WTC11 (cell line): ENCODE results near the gene GRK2. TPM values are rescaled to one million over a fixed set of nuclear protein-coding genes. Genes with fewer than 3 reads are reported as not detected.

Experiments
- ATAC-seq: fragments of 200-7000 bp; cut with Tn5 transposase; 2 replicates; pipeline ENCODE4 v1.10.0; 2021; ENCODE audit warnings: mild to moderate bottlenecking, moderate library complexity
- CTCF ChIA-PET: fragments of 300-600 bp; sonication (Branson Sonifier 250); formaldehyde crosslinking; loops from one replicate; lab custom pipeline; 2021; ENCODE audit warnings: antibody characterized with exemption; lab: Charles Lee
- POLR2A ChIA-PET: fragments of 350-600 bp; sonication (Branson Sonifier 250); formaldehyde crosslinking; loops from one replicate; lab custom pipeline; 2021; ENCODE audit warnings: antibody characterized with exemption; lab: Charles Lee
- DNase-seq: peaks from one replicate; pipeline ENCODE4 v3.0.0; 2021; ENCODE audit warnings: low spot score
- H3K27ac Mint-ChIP-seq: 2 replicates; pipeline ENCODE4 v1.8.0; 2021; ENCODE audit warnings: mixed read lengths
- H3K27me3 Mint-ChIP-seq: 2 replicates; pipeline ENCODE4 v1.8.0; 2021; ENCODE audit warnings: low read depth, mild to moderate bottlenecking, moderate library complexity, mixed read lengths
- H3K36me3 Mint-ChIP-seq: 2 replicates; pipeline ENCODE4 v1.8.0; 2021; ENCODE audit warnings: mixed read lengths
- H3K4me1 Mint-ChIP-seq: 2 replicates; pipeline ENCODE4 v1.8.0; 2022; ENCODE audit warnings: mixed read lengths
- H3K4me3 Mint-ChIP-seq: 2 replicates; pipeline ENCODE4 v1.8.0; 2021; ENCODE audit warnings: mild to moderate bottlenecking, moderate library complexity, mixed read lengths
- H3K9me3 Mint-ChIP-seq: 2 replicates; pipeline ENCODE4 v1.8.0; 2021; ENCODE audit warnings: mixed read lengths
- ATF3 ChIP-seq: sonication (generic); formaldehyde crosslinking; conservative IDR thresholded peaks from 2 replicates; pipeline ENCODE4 v1.8.1; 2022; ENCODE audit warnings: mild to moderate bottlenecking, missing genetic modification reagents
- CDX4 ChIP-seq: fragments of 250-450 bp; sonication (Bioruptor Pico); IDR thresholded peaks from 2 replicates; pipeline ENCODE4 v1.9.0; 2021; ENCODE audit warnings: moderate library complexity, mild to moderate bottlenecking, inconsistent platforms, borderline replicate concordance
- CREB1 ChIP-seq: sonication (generic); formaldehyde crosslinking; IDR thresholded peaks from 2 replicates; pipeline ENCODE4 v1.8.0; 2023; ENCODE audit warnings: mild to moderate bottlenecking, missing genetic modification reagents
- E2F4 ChIP-seq: sonication (generic); formaldehyde crosslinking; IDR thresholded peaks from 2 replicates; pipeline ENCODE4 v1.8.1; 2022; ENCODE audit warnings: low read depth, mild to moderate bottlenecking, moderate library complexity, missing genetic modification reagents, borderline replicate concordance
- E2F5 ChIP-seq: sonication (generic); formaldehyde crosslinking; IDR thresholded peaks from 2 replicates; pipeline ENCODE4 v1.8.1; 2022; ENCODE audit warnings: mild to moderate bottlenecking, moderate library complexity, missing genetic modification reagents
- FOXK1 ChIP-seq: sonication (generic); formaldehyde crosslinking; IDR thresholded peaks from 2 replicates; pipeline ENCODE4 v1.8.0; 2022; ENCODE audit warnings: mild to moderate bottlenecking, moderate library complexity, missing genetic modification reagents
- FOXP1 ChIP-seq: sonication (generic); formaldehyde crosslinking; IDR thresholded peaks from 2 replicates; pipeline ENCODE4 v1.8.0; 2022; ENCODE audit warnings: missing genetic modification reagents, mild to moderate bottlenecking, moderate library complexity, borderline replicate concordance
- HMGA2 ChIP-seq: fragments of 250-450 bp; sonication (Bioruptor Pico); IDR thresholded peaks from 2 replicates; pipeline ENCODE4 v1.4.0; 2021; ENCODE audit warnings: mild to moderate bottlenecking, moderate library complexity
- MAX ChIP-seq: sonication (generic); formaldehyde crosslinking; IDR thresholded peaks from 2 replicates; pipeline ENCODE4 v1.8.0; 2022; ENCODE audit warnings: mild to moderate bottlenecking, missing genetic modification reagents
- MXD4 ChIP-seq: fragments of 250-450 bp; sonication (Bioruptor Pico); IDR thresholded peaks from 2 replicates; pipeline ENCODE4 v1.8.0; 2021; ENCODE audit warnings: mild to moderate bottlenecking, moderate library complexity, borderline replicate concordance
- NFYB ChIP-seq: sonication (generic); formaldehyde crosslinking; conservative IDR thresholded peaks from 2 replicates; pipeline ENCODE4 v1.8.0; 2022; ENCODE audit warnings: low read depth, missing genetic modification reagents
- OVOL2 ChIP-seq: fragments of 250-450 bp; sonication (Bioruptor Pico); IDR thresholded peaks from 2 replicates; pipeline ENCODE4 v1.9.0; 2021; ENCODE audit warnings: mild to moderate bottlenecking, borderline replicate concordance
- PREB ChIP-seq: sonication (generic); formaldehyde crosslinking; IDR thresholded peaks from 2 replicates; pipeline ENCODE4 v1.8.1; 2022; ENCODE audit warnings: mild to moderate bottlenecking, missing genetic modification reagents, moderate library complexity, borderline replicate concordance
- PRRX2 ChIP-seq: fragments of 250-450 bp; sonication (Bioruptor Pico); IDR thresholded peaks from 2 replicates; pipeline ENCODE4 v1.8.0; 2021; ENCODE audit warnings: mild to moderate bottlenecking
- SOX15 ChIP-seq: fragments of 250-450 bp; sonication (Bioruptor Pico); IDR thresholded peaks from 2 replicates; pipeline ENCODE4 v1.9.0; 2021; ENCODE audit warnings: mild to moderate bottlenecking
- SP1 ChIP-seq: sonication (generic); formaldehyde crosslinking; conservative IDR thresholded peaks from 2 replicates; pipeline ENCODE4 v1.8.1; 2022; ENCODE audit warnings: missing genetic modification reagents
- TEAD1 ChIP-seq: sonication (generic); formaldehyde crosslinking; IDR thresholded peaks from 2 replicates; pipeline ENCODE4 v1.8.0; 2022; ENCODE audit warnings: mild to moderate bottlenecking, missing genetic modification reagents
- ZBTB43 ChIP-seq: sonication (generic); formaldehyde crosslinking; IDR thresholded peaks from 2 replicates; pipeline ENCODE4 v1.8.1; 2023; ENCODE audit warnings: mild to moderate bottlenecking, missing genetic modification reagents
- ZNF317 ChIP-seq: sonication (generic); formaldehyde crosslinking; IDR thresholded peaks from 2 replicates; pipeline ENCODE4 v1.8.1; 2023; ENCODE audit warnings: low read depth, mild to moderate bottlenecking, moderate library complexity, missing genetic modification reagents, borderline replicate concordance
- ZNF532 ChIP-seq: fragments of 250-450 bp; sonication (Bioruptor Pico); IDR thresholded peaks from 2 replicates; pipeline ENCODE4 v1.9.0; 2021; ENCODE audit warnings: mild to moderate bottlenecking, borderline replicate concordance
- total RNA-seq: library from RNA; stranded (reverse); gene quantifications from 3 replicates; pipeline ENCODE4 v1.2.3, GENCODE V29; 2021

The GRK2 gene
- total RNA-seq, 1 experiment from 2014 or later: 68.1 TPM

- no peak for TF ChIP-seq ZNF532 (CRISPR knock-in tag)
- TF ChIP-seq, all 79 proteins: peak for 0
Measured at GRCh38 chr11:67281552-67282150, 15.4 kb downstream of the GRK2 start (continued).

- Mint-ChIP-seq H3K36me3 (peaks cover 18% of the 10 kb centered on the region), H3K4me1 (peaks cover 10% of the 10 kb centered on the region), H3K4me3 (no peak overlapping the region), H3K27ac (peak overlapping the region; percentile 72; the same call in 1 of the 2 replicates), H3K27me3 (no peaks in the 10 kb centered on the region), H3K9me3 (no peaks in the 10 kb centered on the region)
- POLR2A ChIA-PET: interaction anchor here (0.9 kb wide), 1 partner anchor 22 kb away, joined by 3 read pairs; no protein-coding TSS in a partner anchor
- DNase-seq: no peak
- ATAC-seq: no peak
- TF ChIP-seq CDX4 (CRISPR knock-in tag) (no peak), PREB (no peak), MAX (no peak), TEAD1 (CRISPR knock-in tag) (no peak), ZNF317 (CRISPR knock-in tag) (no peak), SOX15 (CRISPR knock-in tag) (no peak), MXD4 (no peak), ATF3 (CRISPR knock-in tag) (no peak), FOXP1 (no peak), E2F4 (CRISPR knock-in tag) (no peak), CREB1 (CRISPR knock-in tag) (no peak), E2F5 (CRISPR knock-in tag) (no peak), SP1 (CRISPR knock-in tag) (no peak), NFYB (no peak), FOXK1 (CRISPR knock-in tag) (no peak), ZBTB43 (CRISPR knock-in tag) (no peak), OVOL2 (CRISPR knock-in tag) (no peak), HMGA2 (CRISPR knock-in tag) (no peak), PRRX2 (CRISPR knock-in tag) (no peak)
- CTCF ChIA-PET: interaction anchor here (0.9 to 2.4 kb wide), 4 partner anchors 11 to 35 kb away, joined by 3 to 16 read pairs (median 6); no protein-coding TSS in a partner anchor
Measured at GRCh38 chr11:67282155-67282875, 16.0 kb downstream of the GRK2 start.
